Neutrophil (primary cell): ENCODE measurements around the gene PDILT.

Experiments used
- H3K27ac ChIP-seq: fragments of 200-600 bp; sonication (generic); 2 replicates; pipeline ENCODE4 v1.5.1; 2016; ENCODE audit warnings: mild to moderate bottlenecking, moderate library complexity
- H3K27me3 ChIP-seq: fragments of 200-600 bp; sonication (generic); 2 replicates; pipeline ENCODE4 v1.6.0; 2016; ENCODE audit warnings: mild to moderate bottlenecking
- H3K36me3 ChIP-seq: fragments of 200-600 bp; sonication (generic); 2 replicates; pipeline ENCODE4 v1.5.1; 2017
- H3K4me1 ChIP-seq, 2 experiments: fragments of 200-600 bp in 1 of 2; sonication (generic) in 1 of 2; 1 replicate in 1 of 2; 2 replicates in 1 of 2; pipeline versions ENCODE4 v1.5.1 to v1.6.1; 2013 to 2016; ENCODE audit warnings: low read depth in 1 of 2, low read length in 1 of 2, mild to moderate bottlenecking in 1 of 2, moderate library complexity in 1 of 2; ENCODE audit not compliant: control insufficient read depth in 1 of 2, insufficient read depth in 1 of 2
- H3K4me3 ChIP-seq, 2 experiments: fragments of 200-600 bp in 1 of 2; sonication (generic) in 1 of 2; 1 replicate in 1 of 2; 2 replicates in 1 of 2; pipeline ENCODE4 v1.5.1; 2013 to 2016; ENCODE audit warnings: low read depth in 1 of 2, low read length in 1 of 2, mild to moderate bottlenecking in 1 of 2, moderate library complexity in 1 of 2
- H3K9me3 ChIP-seq: fragments of 200-600 bp; sonication (generic); 2 replicates; pipeline ENCODE4 v1.5.1; 2016
- TF ChIP-seq, protein P1 (sequence below): fragments of 200-600 bp; sonication (generic); IDR thresholded peaks from 2 replicates; pipeline ENCODE4 v1.5.1; 2016; ENCODE audit warnings: antibody characterized with exemption

PDILT gene

DNA sequence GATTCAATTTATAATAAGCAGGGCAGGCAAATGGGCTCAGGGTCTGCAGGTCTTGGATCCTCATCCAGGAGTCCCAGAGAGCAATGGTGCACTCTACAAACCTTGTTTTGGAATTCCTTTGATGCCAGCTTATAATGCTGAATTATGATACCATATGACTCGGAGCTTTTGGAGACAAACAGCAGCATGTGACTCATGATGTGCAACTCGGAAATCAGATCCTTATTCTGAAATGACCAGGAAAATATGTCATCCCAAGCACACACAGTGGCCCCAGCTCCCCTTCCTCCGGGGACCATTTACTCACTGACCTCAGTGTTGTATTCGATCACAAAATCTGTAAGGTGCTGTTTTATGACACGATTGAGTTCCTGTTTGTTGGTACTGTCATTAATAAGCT, 31.8 kb downstream of the PDILT start:
- TF ChIP-seq, protein P1, sequence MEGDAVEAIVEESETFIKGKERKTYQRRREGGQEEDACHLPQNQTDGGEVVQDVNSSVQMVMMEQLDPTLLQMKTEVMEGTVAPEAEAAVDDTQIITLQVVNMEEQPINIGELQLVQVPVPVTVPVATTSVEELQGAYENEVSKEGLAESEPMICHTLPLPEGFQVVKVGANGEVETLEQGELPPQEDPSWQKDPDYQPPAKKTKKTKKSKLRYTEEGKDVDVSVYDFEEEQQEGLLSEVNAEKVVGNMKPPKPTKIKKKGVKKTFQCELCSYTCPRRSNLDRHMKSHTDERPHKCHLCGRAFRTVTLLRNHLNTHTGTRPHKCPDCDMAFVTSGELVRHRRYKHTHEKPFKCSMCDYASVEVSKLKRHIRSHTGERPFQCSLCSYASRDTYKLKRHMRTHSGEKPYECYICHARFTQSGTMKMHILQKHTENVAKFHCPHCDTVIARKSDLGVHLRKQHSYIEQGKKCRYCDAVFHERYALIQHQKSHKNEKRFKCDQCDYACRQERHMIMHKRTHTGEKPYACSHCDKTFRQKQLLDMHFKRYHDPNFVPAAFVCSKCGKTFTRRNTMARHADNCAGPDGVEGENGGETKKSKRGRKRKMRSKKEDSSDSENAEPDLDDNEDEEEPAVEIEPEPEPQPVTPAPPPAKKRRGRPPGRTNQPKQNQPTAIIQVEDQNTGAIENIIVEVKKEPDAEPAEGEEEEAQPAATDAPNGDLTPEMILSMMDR: no peak
- Histone ChIP-seq H3K4me3 (no peak overlapping the region), H3K27me3 (no peaks in the 10 kb centered on the region), H3K4me1 (no peaks in the 10 kb centered on the region), H3K9me3 (no peaks in the 10 kb centered on the region), H3K27ac (no peak overlapping the region), H3K36me3 (no peaks in the 10 kb centered on the region)

DNA sequence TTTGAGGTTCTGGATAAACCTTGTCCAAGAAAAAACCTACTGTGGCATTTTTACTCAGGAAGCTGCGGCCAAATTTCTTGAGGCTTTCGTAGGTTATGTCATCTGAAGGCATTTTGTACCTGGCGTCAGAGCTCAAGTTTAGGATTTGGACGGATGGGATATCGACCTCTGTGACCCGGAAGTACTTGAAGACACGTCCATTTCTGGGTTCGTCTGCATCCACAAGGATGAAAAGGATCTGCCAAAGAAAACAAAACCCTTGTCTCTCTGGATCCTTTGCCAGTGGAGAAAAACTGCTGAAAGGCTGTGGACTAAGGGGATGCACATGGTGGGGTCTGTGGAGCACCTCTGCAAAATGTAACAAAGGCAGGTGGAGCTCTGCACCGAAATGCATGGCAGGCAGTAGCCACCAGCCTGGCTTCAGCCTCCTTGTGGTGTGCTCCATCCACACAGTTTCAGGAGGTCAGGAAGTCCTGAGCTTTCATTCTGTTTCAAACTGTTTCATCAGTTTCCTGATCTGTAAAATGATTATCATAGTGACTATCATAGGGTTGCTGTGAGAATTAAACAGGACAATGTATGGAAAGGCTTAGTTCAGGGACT, 35.0 kb downstream of the PDILT start:
- H3K27me3 ChIP-seq: no peaks in the 10 kb centered on the region
- H3K27ac ChIP-seq: no peak overlapping the region
- no peaks in the 10 kb centered on the region for H3K36me3 ChIP-seq
- TF ChIP-seq, protein P1: no peak
- H3K9me3 ChIP-seq: no peaks in the 10 kb centered on the region
- H3K4me3 ChIP-seq: no peak overlapping the region
- H3K4me1 ChIP-seq: no peaks in the 10 kb centered on the region

DNA sequence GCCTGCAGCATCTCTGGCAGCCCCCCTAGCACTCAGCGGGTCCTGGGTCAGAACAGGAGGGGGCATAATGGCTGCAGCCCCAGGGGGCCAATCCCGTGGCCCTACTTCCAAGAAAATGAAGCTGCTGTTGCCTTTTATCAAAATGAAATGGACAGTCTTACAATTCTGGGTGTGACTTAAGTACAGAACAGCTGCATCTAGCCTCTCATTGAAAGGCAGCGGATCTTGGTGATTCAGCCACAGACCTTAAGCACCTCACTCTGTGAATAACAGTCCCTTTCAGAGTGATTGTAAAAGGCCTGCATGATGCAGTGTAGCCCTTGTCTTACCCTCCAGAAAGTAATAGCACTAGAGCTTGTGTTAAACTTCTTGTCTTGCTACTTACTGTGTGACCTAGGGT, 40.5 kb downstream of the PDILT start:
- Histone ChIP-seq H3K27ac (no peak overlapping the region), H3K4me3 (no peak overlapping the region), H3K4me1 (no peaks in the 10 kb centered on the region), H3K9me3 (no peaks in the 10 kb centered on the region), H3K36me3 (no peaks in the 10 kb centered on the region), H3K27me3 (no peaks in the 10 kb centered on the region)
- TF ChIP-seq, protein P1: no peak

DNA sequence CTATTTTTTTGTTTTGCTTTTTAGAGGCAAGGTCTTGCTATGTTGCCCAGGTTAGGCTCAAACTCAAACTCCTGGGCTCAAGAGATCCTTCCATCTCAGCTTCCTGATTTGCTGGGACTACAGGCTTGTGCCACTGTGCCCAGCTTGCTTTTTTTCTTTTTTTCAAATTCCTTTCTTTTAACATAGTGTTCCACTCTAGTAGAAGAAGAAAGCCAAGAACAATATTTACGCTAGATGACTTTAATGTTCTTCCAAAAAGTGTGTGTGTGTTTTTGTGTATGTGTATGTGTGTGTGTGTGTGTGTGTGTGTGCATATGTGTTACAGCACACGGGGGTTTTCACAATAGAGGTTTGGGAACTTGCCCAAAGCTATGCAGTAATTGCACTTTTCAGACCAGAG, 41.3 kb downstream of the PDILT start:
- TF ChIP-seq, protein P1: no peak
- Histone ChIP-seq H3K4me3 (no peak overlapping the region), H3K9me3 (no peaks in the 10 kb centered on the region), H3K27ac (no peak overlapping the region), H3K36me3 (no peaks in the 10 kb centered on the region), H3K27me3 (no peaks in the 10 kb centered on the region), H3K4me1 (no peaks in the 10 kb centered on the region)

DNA sequence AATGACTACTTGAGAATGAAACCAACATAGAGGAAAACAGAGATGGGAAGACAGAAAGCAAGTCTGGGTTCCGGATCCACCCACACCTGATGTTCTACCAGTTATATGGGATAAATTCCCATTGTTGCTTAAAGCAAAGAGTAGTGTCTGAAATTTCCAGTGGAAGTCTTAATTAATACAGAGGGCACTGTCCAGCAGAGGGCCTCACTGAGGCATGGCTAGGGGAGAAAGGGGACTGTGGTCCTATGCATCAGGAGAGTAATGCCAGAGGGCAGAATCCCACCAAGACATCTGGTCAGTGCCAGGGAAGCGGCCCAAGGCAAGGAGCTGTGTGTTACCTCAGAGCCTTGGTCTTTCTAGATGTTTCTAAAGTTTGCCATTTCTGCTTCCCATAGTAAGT, 44.5 kb downstream of the PDILT start:
- no peak overlapping the region for H3K27ac ChIP-seq
- TF ChIP-seq, protein P1: no peak
- no peaks in the 10 kb centered on the region for H3K36me3 ChIP-seq
- no peaks in the 10 kb centered on the region for H3K27me3 ChIP-seq
- H3K9me3 ChIP-seq: no peaks in the 10 kb centered on the region
- no peaks in the 10 kb centered on the region for H3K4me1 ChIP-seq
- no peak overlapping the region for H3K4me3 ChIP-seq
